Measurements from ENCODE around the gene RBMS3.

- TF ChIP-seq CTCF (IDR thresholded peaks at IDR 0.05; ENCODE audit: poor library complexity) (no peak), EZH2 (IDR thresholded peaks at IDR 0.05; ENCODE audit: borderline replicate concordance) (no peak), EZH2phosphoT487 (IDR thresholded peaks at IDR 0.05; ENCODE audit: low read depth, severe bottlenecking, unreplicated experiment) (no peak)
Measured at GRCh38 chr3:29720665-29721064, 439.8 kb downstream of the RBMS3 start.

Data from hepatocyte (in vitro differentiated cells).